GM21723 (cell line): ENCODE measurements around the gene LGMN.
"Not testable (repeated sequence)": the region's sequence is repeated elsewhere in the genome, so short reads cannot be mapped to it uniquely, and the experiment has no call there.

Experiments used
- ATAC-seq: cut with Tn5 transposase; IDR thresholded peaks from one replicate; pipeline ENCODE4 v1.9.1; 2021; ENCODE audit warnings: mild to moderate bottlenecking, moderate library complexity; ENCODE audit not compliant: unreplicated experiment

Gene LGMN

DNA sequence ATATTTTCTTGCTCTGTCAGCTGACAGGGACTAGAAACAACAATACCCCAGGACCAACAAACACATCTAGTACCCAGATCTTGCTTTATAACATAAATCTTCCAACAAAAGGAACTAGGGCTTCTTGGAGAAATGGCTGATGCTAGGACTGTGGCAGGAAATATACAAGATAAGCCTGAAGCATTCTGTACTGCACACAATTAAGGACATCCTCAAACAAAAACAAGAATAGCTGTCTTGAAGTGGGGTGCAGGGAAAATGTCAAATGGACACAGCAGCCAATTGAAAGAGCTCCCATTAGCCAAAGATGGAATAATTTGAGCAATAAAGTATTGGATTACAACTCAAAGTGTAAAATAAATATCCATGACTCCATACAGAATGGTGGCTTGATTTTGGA is 50.0 kb downstream of the LGMN start:
- no peak for ATAC-seq

DNA sequence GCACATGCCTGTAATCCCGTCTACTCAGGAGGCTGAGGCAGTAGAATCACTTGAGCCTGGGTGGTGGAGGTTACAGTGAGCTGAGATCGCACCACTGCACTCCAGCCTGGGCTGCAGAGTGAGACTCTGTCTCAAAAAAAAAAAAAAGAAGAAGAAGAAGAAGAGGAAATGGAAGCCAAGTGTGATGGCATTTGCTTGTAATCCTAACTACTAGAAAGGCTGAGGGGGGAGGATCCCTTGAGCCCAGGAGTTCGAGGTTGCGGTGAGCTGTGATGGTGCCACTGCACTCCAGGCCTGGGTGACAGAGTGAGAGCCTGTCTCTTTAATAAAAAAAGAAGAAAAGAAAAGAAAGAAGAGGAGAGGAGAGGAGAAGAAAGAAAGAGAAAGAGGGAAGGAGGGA is 52.1 kb downstream of the LGMN start:
- no peak for ATAC-seq

DNA sequence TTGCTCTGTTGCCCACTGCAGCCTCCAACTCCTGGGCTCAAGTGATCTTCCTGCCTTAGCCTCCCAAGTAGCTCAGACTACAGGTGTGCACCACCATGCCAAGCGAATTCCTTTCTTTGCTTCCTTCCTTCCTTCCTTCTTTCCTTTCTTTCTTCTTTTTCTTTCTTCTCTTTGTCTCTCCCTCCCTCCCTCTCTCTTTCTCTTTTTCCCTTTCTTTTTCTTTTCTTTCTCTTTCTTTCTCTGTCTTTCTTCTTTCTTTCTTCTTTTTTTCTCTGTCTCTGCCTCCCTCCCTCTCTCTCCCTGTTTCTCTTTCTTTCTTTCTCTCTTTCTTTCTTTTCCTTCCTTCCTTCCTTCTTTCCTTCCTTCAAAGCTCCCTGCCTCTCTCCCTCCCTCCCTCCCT is 52.9 kb downstream of the LGMN start:
- ATAC-seq = no peak

DNA sequence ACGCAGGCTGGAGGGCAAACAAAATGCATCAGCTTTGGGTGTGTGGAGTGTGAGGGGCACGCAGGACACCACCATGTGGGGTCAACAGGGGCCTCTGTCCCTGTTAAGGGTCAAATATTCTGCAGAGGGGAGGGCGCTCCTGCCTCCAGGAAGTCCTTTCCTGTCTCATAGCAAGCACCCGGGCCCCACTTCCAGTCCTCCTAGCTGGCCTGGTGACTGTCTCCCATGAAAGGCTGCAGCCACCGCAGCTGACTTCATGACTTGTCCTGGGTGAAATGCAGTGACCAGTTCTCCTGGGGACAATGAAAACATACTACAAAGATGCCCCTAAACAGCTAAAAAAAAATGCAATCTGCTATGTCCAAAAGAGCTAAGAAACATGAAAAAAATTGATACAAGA is 53.6 kb downstream of the LGMN start:
- ATAC-seq = no peak

DNA sequence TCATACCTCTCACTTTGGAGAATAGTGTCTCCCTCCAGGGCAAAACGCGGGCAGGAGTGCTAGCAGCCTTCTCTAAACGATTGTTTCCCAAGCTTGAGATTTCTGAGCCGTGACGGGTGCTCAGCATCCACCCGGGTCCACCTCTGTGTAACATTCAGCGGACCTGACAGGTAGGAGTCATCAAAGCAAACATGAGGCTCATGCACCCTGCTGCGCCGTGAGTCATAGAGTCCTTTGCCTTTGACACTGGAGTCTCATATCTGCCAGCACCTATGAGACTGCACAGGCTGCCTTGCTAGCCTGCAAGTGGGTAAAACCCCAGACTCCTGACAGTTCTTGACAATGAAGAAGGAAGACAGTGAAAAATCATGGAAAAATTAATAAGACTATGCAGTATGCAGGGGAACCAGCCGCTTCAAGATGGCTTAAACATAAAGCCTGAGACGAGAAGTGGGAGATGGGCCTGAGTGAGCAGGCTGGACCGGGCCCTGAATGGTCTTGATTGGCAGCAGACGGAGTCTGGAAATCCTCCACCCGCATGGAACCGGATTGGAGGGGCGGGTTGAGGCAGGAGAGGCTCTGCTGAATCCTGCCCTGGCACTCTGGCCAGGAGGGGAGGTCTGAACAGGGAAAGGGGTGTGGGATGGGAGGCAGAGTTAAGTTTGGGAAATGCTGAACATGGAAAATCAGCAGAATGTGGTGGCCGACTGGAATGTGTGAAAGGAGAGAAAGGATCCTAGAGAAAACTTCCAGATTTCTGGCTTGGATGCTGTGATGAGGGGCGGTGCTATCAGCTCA is 54.2 kb downstream of the LGMN start:
- ATAC-seq = no peak

DNA sequence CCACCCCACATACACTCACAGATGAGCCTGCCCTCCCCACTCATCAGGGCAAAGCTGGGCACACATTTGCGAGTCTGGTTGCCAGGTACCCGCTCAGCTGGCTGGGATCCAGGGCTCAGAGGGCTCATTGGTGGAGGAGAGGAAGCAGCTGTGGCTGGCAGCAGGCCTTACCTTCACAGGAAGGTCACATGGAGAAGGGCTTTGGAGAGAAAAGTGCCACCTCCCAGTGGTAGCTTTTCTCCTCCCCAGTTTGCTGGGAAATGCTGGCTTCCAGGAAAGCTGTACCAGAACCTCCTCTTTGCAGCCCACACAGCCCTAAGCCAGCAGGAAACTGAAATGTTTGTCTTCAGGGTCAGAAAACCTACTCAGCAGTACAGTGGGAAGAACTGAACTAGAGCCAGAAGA is 55.6 kb downstream of the LGMN start:
- ATAC-seq = no peak

DNA sequence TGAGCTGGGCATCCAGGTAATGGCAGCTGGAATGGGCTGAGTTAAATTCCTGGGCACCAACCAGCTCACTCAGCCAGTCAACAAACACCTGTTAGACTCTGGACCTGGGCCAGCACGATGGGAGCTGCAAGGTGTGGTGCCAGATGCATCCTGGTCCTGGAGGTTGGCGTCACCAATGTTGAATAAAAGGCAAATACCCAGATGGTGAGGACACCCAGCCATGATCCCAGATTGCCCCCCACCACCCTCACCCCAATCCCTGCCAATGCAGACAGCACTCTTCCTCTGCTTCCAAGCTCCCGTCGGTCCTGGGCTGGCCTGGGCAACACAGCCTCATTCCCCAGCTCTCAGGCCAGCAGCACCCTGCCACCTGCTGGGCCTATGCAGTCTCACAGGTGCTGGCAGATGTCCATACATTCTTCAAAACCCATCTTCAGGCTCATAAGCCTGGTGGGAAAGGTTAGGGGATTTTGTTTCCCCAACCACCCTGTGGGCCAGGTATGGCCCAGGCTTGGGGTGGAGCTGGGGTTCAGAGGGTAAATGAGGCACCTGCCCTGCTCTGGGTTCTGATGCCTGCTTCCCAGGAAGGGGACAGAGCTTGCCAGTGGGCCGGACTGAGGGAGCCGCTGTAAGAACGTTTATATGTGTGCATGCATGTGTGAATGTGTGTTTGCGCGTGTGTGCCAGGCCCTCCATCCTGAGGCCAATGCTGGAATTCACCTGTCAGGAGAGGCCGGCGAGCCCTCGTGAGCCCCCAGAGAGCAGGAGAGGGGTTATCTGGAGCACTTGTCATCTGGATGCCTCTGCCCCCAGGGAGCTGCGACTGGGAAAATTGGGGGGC is 58.0 kb downstream of the LGMN start:
- no peak for ATAC-seq

DNA sequence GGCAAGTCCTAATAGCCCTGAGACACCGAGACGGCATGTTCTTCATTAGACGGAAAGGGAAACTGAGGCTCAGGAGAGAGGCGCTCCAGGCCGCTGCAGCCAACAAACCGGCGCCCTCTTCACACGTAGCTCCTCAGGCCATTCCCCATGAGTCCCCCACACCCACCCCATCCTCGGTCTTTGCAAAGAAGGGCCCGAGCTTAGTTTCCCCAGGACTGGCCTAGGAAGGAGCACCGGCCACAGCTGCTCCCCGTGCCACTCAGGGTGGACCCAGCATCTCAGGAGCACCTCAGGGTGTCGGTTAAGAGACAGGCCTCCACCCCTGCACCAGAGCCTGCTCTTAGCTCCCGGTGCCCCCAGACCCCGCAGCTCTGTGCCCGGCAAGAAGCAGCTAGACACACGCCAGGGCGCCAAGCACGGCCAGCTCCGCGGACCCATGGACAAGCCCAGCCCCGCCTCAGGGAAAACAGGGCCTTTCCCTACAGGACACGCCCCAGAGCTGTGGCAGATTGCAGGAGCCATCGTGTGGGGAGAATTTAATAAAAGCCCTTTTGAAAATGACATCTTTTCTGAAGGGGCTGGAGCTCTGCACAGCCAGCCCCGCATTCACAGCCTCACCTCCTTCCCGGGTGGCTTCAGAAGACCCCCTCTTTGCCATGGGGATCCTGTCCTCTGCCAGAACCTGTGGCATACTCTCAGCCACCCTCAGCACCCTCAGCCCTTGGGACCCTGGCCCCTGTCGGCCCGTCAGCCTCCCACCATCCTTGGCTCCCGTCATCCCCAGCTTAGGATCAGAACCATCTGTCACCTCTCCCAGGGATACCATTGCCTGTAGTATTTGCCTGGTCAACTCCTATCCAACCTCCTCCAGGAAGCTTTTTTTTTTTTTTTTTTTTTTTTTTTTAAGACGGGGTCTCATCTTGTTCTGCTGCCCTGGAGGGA is 59.7 kb downstream of the LGMN start:
- ATAC-seq = no peak

DNA sequence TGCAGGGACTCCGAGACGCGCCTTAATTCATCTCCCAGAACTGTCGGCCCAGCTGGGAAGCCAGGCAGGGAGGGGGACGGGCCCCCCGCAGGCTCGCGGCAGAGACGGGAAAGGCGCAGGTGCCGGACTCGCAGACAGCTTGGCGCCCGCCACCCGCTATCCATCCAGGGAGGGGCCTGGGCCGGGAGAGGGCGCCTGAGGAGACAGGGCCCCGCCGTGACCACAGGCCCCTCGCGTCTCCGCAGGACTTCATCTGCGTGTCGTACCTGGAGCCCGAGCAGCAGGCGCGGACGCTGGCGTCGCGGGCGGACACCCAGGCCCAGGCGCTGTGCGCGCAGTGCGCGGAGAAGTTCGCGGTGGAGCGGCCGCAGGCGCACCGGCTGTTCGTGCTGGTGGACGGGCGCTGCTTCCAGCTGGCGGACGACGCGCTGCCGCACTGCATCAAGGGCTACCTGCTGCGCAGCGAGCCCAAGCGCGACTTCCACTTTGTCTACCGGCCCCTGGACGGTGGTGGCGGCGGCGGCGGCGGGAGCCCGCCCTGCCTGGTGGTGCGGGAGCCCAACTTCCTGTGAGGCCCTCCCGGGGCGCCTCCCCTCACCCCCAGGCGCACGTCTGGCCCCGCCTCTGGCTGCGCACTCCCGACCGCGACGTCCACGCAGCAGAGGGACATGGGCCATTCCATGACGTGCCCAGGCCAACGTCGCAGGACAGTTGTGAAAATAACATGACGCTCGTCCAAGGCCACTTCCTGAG is 60.6 kb downstream of the LGMN start:
- ATAC-seq = no peak

DNA sequence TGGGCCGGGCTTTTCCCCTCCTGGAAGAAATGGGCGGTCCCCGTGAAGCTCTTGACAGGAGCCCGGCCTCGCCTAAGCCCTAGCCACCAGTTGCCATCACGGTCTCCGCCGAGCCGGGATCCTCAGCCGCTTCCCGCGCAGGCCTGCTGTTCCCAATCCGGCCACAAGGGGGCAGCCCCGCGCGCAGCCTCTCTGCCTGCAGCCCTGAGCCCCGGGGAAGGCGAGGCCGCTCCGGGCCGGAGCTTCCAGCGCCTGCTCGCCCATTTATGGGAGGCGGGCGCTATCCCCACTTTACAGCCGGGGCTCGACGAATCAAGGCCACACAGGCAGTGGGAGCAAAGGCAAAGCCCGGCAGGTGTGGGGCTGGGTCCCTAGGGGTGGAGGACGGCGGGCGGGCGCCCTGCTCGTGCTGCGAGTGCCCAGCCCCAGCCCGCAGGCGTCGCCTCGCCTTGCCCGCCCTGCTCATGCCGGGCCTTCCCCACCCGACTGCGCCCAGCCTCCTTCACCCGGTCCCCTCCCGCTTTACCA is 61.5 kb downstream of the LGMN start:
- ATAC-seq = peak; percentile 70

DNA sequence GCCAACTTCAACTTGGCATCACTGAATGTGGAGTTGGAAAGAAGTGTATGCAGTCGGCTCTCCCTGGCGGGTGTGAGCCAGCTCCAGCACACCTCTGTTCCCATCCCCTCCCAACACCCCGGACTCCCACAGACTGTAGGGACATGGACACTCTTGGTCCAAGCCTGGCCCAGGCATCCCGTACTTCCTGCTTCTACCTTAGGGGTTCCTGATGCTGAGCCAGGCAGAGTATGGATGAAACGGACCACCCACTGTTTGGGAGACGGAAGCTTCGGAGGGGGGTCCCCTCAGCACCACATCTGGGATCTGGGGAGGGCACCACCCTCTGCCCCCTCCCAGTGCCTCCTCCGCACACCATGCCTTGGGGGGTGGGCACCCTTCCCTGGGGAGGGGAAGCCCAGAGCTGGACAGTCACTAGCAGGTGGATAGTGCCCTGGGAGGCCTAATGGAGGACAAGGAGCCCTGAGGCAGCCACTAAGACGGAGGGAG is 62.0 kb downstream of the LGMN start:
- ATAC-seq = no peak

DNA sequence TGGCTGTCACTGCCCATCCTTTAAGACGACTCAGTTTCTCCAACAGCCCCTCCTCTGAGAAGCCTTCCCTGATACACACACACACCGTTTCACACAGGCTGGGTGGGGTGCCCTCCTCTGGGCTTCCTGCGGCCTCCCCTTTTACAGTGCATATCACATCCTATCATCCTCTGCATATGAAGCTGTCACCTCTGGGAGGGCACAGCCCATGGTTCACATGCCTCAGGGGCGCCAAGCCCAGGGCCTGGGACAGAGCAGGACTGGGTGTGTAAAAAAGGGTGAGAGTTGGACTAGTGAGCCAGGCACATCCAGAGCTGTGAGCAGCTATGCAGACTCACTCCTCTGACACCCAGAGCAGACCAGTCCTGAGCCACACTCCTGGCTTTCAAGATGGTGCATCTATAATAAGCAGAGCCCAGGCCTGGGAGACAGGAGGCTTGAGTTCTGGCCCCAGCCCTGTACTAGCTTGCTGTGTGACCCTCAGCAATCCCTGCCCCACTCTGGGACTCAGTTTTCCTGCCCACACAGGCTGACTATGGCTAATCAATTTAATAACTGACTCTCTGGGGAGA is 62.6 kb downstream of the LGMN start:
- no peak for ATAC-seq

DNA sequence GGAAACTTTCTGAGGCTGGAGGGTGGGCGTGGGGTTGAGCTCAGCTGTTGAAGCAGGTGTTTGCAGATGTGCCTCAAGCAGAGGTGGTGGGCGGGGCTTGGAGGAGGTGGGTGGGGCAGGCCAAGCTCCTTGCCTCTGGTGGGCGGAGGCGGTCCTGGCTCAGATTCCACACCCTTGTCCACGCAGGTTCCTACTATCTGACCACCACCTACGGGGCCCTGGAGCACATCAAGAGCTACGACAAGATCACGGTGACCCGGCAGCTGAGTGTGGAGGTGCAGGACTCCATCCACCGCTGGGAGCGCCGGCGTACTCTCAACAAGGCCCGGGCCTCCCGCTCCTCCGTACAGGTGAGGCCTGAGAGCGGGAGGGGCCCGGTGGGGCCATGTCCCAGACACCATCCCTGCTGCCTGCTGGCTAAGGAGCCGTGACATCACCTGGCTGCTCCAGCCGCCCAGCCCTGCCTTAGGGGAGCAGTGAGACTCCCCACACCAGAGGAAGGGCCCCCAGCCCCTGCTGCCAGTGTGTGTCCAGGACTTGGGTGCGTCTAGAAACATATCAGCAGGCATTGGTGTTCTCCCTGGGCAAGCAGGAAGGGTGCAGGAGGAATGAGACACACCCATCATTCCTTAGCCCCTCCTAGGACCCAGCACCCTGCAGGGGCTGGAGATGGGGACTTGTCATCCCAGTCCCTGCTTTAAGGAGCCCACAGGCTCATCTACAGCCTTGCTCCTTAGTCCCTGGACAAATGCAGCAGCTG is 63.4 kb downstream of the LGMN start:
- no peak for ATAC-seq

DNA sequence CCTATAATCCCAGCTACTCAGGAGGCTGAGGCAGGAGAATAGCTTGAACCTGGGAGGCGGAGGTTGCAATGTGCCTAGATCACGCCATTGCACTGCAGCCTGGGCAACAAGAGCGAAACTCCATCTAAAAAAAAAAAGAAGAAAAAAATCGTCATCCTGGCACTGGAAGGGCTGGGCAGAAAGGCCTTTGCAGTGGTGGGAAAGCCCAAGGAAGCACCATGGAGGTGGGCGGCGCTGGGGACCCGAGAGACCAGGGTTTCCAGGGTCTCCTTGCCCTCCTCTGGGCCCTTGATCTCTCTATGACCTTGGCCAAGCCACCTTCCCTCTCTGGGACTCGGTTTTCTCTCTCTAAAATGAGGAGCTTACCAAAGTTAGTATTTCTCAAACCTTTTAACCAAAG is 65.4 kb downstream of the LGMN start:
- ATAC-seq = no peak

DNA sequence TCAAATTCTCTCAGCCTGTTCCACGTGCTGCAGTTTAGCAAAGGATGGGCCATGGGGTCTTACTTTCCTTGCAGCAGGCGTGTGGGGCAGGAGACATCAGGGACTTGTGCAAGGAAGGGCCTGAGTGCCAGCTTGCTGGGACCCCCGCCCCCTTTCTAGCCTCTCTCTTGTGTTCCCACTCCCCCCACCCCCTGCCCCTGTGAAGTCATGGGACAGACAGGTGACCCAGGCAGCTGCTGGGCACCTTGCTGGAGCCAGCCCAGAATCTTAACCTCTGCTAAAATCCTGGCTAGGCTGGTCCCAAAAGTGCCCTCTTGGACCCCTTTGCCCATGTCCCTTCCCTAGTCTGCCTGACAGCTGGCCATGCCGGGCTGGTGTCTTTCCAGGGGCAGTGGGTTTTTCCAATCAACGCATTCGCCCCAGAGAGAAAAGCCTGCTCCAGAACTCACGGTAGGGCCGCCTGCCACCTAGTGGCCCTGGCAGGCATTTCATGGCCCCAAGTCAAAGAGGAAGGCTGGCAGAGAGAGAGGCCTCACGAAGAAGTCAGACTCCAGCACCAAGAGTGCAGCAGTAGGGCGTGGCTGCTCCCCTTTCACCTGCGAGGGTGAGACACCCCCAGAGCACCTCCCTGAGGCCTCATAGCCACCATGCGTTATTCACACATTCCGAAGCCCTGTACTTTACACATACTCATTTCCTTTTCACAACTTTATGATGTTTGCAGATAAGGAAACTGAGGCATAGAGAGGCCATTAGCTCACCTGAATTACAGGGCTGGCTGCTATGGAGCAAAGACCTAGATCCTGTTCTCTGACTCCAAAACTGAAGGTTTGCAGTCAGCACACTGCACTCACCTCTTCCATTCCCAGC is 67.4 kb downstream of the LGMN start:
- ATAC-seq = no peak

DNA sequence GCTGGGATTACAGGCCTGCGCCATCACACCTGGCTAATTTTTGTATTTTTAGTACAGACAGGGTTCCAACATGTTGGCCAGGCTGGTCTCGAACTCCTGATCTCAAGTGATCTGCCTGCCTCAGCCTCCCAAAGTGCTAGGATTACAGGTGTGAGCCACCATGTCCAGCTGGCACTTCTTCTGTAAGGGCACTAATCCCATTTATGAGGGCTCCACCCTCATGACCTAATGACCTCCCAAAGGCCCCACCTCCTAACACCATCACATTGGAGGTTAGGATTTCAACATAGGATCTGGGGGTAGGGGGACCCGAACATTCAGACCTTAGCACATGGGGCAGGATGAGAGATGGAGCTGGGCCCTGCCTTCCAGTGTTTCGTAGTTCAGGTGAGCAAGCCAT is 68.1 kb downstream of the LGMN start:
- not testable (repeated sequence) for ATAC-seq

DNA sequence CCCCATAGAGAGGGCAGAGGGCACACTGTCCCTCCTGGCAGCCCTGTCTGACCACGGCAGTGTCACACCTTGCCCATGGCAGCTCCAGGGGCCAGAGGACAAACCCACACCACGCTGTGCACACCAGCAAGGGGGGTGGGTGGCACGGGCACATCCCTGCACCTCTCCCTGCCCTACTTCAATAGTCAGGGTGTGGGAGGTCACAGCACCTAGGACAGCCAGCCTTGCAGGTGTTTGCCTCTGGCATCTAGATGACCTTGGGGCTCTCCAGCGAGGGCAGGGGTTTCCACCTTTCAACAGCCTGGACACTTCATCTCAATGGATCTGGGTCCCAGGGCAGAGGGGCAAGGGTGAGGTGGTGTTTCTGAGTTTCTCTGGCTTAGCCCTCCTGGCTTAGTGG is 69.2 kb downstream of the LGMN start:
- no peak for ATAC-seq

DNA sequence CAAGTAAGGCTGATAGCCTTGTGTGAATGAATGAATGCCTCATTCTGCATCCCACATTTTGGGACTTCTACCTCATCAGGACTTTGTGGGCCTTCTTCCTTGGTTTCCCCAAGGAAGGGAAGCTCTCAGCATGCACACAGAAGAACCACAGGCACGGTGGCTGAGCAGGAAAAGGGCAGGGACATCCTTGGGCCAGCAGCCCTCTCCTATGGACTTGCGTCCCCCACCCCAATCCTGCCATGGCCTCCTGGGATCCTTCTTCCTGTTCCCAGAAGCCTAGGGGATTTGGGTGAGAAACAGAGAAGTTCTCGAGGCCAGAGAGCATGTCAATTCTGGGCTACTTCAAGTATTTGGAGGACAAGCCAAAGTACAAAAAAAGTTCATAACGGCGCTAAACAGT is 69.7 kb downstream of the LGMN start:
- ATAC-seq = no peak
